ENCODE measurements around the gene CDK5RAP2.
"Not testable (repeated sequence)": the region's sequence is repeated elsewhere in the genome, so short reads cannot be mapped to it uniquely, and the experiment has no call there.

CDK5RAP2 gene

GRCh38 chr9:120507936-120508510, 71.9 kb downstream of the CDK5RAP2 start:
- no peak for DNase-seq

DNA sequence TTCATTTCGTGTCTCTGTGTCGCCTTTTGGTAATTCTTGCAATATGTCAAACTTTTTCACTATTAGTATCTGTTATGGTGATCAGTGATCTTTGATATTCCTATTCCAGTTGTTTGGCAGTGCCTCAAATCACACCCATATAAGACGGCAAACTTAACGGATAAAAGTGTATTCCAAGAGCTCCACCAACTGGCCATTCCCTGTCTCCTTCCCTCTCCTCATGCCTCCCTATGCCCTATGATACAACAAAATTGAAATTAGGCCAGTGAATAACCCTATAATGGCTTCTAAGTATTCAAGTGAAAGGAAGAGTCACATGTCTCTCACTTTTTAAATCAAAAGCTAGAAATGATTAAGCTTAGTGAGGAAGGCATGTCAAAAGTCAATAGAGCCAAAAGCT, 74.8 kb downstream of the CDK5RAP2 start:
- DNase-seq: no peak

- no peak for DNase-seq
Observed at GRCh38 chr9:120500733-120501132, 79.2 kb downstream of the CDK5RAP2 start.

GRCh38 chr9:120497865-120498264, 82.1 kb downstream of the CDK5RAP2 start:
- not testable (repeated sequence) for DNase-seq

GRCh38 chr9:120496438-120496837, 83.5 kb downstream of the CDK5RAP2 start:
- DNase-seq: not testable (repeated sequence)

- DNase-seq: no peak
Observed at GRCh38 chr9:120490888-120491595, 88.9 kb downstream of the CDK5RAP2 start.

DNA sequence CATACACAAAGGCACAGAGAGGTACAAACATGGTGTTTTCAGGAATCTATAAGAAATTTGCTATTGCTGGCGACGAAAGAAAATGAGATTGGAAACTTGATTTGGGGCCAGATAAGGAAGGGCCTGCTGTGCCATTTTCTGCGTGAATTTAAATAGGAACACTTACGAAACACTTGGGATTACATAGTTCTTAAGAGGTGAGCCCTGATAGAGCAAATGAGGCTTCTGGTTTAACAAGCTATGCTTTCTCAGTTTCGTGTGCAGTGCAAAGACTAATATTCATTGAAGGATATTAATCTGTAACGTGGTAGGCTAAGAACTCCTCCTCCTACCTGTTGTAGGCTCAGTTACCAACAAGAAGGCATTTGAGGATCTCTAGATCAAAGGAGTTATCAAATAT, 93.1 kb downstream of the CDK5RAP2 start:
- no peak for DNase-seq

- DNase-seq: no peak
Observed at GRCh38 chr9:120486347-120486746, 93.6 kb downstream of the CDK5RAP2 start.

- no peak for DNase-seq
Observed at GRCh38 chr9:120485788-120486187, 94.2 kb downstream of the CDK5RAP2 start.

DNA sequence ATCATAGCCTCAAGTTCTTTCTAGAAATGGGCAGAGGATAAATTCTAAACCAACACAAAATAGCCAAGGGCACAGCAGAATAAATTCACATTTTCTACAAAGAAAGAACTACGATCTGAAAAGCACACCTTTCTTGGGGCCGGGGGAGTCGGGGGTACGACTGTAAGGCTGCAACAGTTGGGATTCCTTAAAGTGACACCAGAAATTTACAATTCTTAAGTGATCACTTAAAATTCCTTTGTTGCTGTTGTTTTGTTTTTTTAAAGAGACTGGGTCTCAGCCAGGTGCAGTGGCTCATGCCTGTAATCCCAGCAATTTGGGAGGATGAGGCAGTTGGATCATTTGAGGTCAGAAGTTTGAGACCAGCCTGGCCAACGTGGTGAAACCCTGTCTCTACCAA, 95.8 kb downstream of the CDK5RAP2 start:
- no peak for DNase-seq

GRCh38 chr9:120482424-120483186, 97.4 kb downstream of the CDK5RAP2 start:
- DNase-seq: no peak

DNA sequence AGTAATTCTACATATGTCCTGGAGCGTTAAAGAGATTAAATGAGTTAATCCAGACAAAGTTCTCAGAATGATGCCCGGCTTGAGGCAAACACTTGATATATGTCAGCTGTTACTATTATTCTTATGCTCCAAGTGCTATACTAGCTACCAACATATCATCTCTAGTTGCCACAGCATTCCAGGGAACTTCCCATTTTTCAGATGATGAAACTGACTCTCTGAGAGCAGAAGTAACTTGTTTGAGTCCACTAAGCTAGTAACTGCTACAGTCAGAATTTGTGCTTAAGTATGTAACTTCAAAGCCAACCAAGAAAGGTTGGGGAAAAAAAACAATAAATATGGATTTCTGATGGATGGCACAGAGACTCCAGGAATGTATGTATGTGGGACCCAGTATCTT, 98.1 kb downstream of the CDK5RAP2 start:
- no peak for DNase-seq

GRCh38 chr9:120481248-120481647, 98.7 kb downstream of the CDK5RAP2 start:
- DNase-seq: no peak

- no peak for DNase-seq
Observed at GRCh38 chr9:120480707-120481106, 99.3 kb downstream of the CDK5RAP2 start.

DNA sequence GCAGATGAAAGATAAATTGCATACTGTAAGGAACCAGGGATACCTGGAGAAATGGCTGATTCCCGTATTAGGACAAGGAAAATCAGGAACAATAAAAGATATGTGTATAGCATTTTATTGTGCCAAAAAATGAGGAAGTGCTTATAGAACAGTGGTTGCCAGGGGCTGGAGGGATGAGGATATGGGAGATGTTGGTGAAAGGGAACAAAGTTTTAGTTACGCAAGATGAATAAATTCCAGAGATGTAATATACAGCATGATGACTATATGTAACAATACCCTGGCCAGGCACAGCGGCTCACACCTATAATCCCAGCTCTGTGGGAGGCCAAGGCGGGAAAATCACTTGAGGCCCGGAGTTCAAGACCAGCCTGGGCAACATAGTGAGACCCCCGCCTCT, 101.8 kb downstream of the CDK5RAP2 start:
- no peak for DNase-seq

GRCh38 chr9:120477534-120478001, 102.4 kb downstream of the CDK5RAP2 start:
- peak; percentile 6 for DNase-seq

GRCh38 chr9:120475341-120475740, 104.6 kb downstream of the CDK5RAP2 start:
- no peak for DNase-seq

GRCh38 chr9:120474591-120475243, 105.2 kb downstream of the CDK5RAP2 start:
- no peak for DNase-seq

DNA sequence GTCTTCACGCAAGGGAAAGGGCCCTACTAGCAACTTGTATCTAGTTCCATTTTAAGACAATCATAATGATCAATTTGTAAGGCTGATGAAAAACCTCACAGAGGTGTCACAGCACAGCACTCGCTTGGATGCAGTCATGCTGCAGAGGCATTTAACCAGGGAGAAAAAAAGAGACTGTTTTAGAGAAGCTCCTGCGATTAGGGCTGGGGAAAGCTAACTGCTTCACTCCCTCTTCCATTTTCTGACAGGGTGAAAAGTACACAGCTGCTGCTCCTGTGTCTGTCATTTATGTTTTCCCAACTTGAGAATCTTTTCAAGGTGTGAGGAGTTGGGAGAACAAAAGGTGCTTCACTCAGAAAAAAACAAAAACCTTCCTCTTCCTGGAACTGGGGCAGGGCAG, 106.4 kb downstream of the CDK5RAP2 start:
- DNase-seq: no peak

DNA sequence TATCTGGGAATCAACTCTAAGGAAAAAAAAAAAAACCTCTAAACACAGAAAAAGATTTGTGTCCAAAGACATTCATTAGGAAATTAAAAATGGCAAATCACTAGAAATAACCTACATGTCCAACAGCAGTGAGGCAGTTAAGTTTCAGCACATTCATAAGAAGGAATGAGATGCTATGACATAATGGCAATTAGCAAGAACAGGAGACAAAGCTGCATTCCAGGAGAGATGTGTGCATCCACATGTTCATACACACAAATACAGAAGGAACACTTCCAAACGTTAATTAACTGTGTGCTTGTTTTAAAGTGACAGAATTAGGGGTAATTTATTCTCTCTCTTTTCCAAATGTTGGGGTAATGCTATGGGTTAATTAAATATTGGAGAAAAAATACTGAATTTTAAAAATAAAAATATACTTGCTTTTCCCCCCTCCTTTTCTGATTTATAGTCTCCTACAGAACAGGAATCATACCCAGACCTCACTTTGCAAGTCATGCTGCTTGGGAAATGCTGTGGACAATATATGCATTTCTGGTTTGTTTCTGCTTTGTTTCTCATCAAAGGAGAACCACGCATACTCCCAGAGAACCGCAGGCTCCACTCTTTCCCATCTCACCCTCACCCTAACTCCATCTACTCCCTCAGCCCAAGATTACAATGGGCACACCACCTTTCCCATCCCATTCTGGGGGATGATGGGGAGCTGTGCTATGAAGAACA, 114.1 kb downstream of the CDK5RAP2 start:
- no peak for DNase-seq

GRCh38 chr9:120464887-120465421, 115.0 kb downstream of the CDK5RAP2 start:
- no peak for DNase-seq

GRCh38 chr9:120464176-120464886, 115.6 kb downstream of the CDK5RAP2 start:
- no peak for DNase-seq

All from activated CD4-positive, alpha-beta T cell treated with anti-CD3 and anti-CD28 coated beads, Interleukin-2, amount 50 U/mL, for 1 hour (primary cell).